HG02884 (cell line): ENCODE measurements around the gene GPX7.

Source experiments
- ATAC-seq: cut with Tn5 transposase; IDR thresholded peaks from one replicate; pipeline ENCODE4 v1.9.1; 2021; ENCODE audit warnings: mild to moderate bottlenecking, moderate library complexity; ENCODE audit not compliant: unreplicated experiment

Gene GPX7

GRCh38 chr1:52627028-52627427 is 24.9 kb downstream of the GPX7 start:
- ATAC-seq: no peak

- no peak for ATAC-seq
Observed at GRCh38 chr1:52628614-52629324, 26.6 kb downstream of the GPX7 start.

- no peak for ATAC-seq
Observed at GRCh38 chr1:52629325-52629643, 27.1 kb downstream of the GPX7 start.

GRCh38 chr1:52629667-52630066 is 27.5 kb downstream of the GPX7 start:
- ATAC-seq: no peak

- ATAC-seq: no peak
Observed at GRCh38 chr1:52631759-52632331, 29.7 kb downstream of the GPX7 start.

GRCh38 chr1:52632732-52633290 is 30.6 kb downstream of the GPX7 start, which contains the start of gene SHISAL2A:
Gene SHISAL2A (plus strand): TSS chr1:52633168. CDS start chr1:52633494, 326 bp downstream.
- ATAC-seq: no peak

GRCh38 chr1:52633291-52633754 is 31.2 kb downstream of the GPX7 start:
- no peak for ATAC-seq

- no peak for ATAC-seq
Observed at GRCh38 chr1:52634111-52634510, 31.9 kb downstream of the GPX7 start.

- no peak for ATAC-seq
Observed at GRCh38 chr1:52635321-52636089, 33.3 kb downstream of the GPX7 start.

- ATAC-seq: peak; percentile 70
Observed at GRCh38 chr1:52636721-52637695, 34.8 kb downstream of the GPX7 start.

GRCh38 chr1:52637946-52638345 is 35.8 kb downstream of the GPX7 start:
- ATAC-seq: no peak

GRCh38 chr1:52640697-52641096 is 38.5 kb downstream of the GPX7 start:
- ATAC-seq: no peak

GRCh38 chr1:52641307-52641706 is 39.1 kb downstream of the GPX7 start:
- no peak for ATAC-seq

GRCh38 chr1:52645261-52645660 is 43.1 kb downstream of the GPX7 start:
- no peak for ATAC-seq

GRCh38 chr1:52651904-52652303 is 49.7 kb downstream of the GPX7 start:
- ATAC-seq: no peak

- ATAC-seq: no peak
Observed at GRCh38 chr1:52653207-52653849, 51.2 kb downstream of the GPX7 start.

- no peak for ATAC-seq
Observed at GRCh38 chr1:52654063-52654462, 51.9 kb downstream of the GPX7 start.

GRCh38 chr1:52657702-52658101 is 55.5 kb downstream of the GPX7 start:
- ATAC-seq: no peak
